Ovary (tissue), 9 donors: Measurements from ENCODE around the gene MBP. TPM values are rescaled to one million over a fixed set of nuclear protein-coding genes. Genes with fewer than 3 reads are reported as not detected.

Source experiments
- DNase-seq, 5 donors: peaks; one replicate each; pipeline ENCODE4 v3.0.0-alpha.2; 2019 to 2020
- H3K27ac ChIP-seq, 2 donors: fragments of 200-600 bp; one replicate each; pipeline versions ENCODE4 v1.5.1 to v1.8.0; 2019 to 2022
- H3K27me3 ChIP-seq: fragments of 200-600 bp; one replicate; pipeline ENCODE4 v1.8.0; 2022
- H3K36me3 ChIP-seq: fragments of 200-600 bp; sonication (generic); one replicate; pipeline ENCODE4 v1.5.1; 2019
- H3K4me1 ChIP-seq: one replicate; pipeline ENCODE4 v1.8.1; 2013; ENCODE audit warnings: mild to moderate bottlenecking, moderate library complexity; ENCODE audit not compliant: insufficient read depth
- H3K4me3 ChIP-seq: fragments of 200-600 bp; sonication (generic); one replicate; pipeline ENCODE4 v1.5.1; 2017
- H3K9me3 ChIP-seq, 2 donors: fragments of 200-600 bp in 1 of 2; sonication (generic) in 1 of 2; one replicate each; pipeline versions ENCODE4 v1.5.1 to v1.8.1; 2013 to 2019; ENCODE audit warnings: mild to moderate bottlenecking in 1 of 2, moderate library complexity in 1 of 2
- EP300 ChIP-seq: sonication (generic); formaldehyde crosslinking; IDR thresholded peaks from one replicate; pipeline ENCODE4 v1.6.1; 2017; ENCODE audit warnings: antibody characterized with exemption
- POLR2A ChIP-seq: fragments of 450-650 bp; IDR thresholded peaks from one replicate; pipeline ENCODE4 v1.6.1; 2017; ENCODE audit warnings: antibody characterized with exemption, mild to moderate bottlenecking, moderate library complexity
- WGBS, 3 donors: extraction: QIAGEN DNeasy Blood & Tissue Kit in 1 of 3; methylation state at CpG; one replicate each; pipeline versions ENCODE4 v1.1.5 to v1.1.7; 2013 to 2017; 5-methylcytosine and 5-hydroxymethylcytosine counted together
- intact Hi-C, 4 donors: fragments of 100-400 bp; cut with DNase I; formaldehyde crosslinking; loops; one replicate each; pipeline versions ENCODE4 v1.11.0 to v1.15.1; 2022 to 2023
- polyA plus RNA-seq, 2 donors: library from polyadenylated mRNA; stranded (reverse); fragments of 200-250 nt in 1 of 2; fragments of 350-450 nt in 1 of 2; fragmentation: Illumina TruSeq in 1 of 2; extraction: RNeasy Lipid Tissue Mini Kit (QIAGEN cat#74804) in 1 of 2; gene quantifications; one replicate each; pipeline ENCODE4 v1.2.3, GENCODE V29; 2013 to 2014
- total RNA-seq, 7 donors: library from RNA; depleted of rRNA in 2 of 7; stranded (reverse); fragments of >200 nt in 2 of 7; fragmentation: NEBNext Ultra II Directional in 3 of 7; extraction: Animal tissue kit (Norgen Biotek cat#: 25700) in 3 of 7; gene quantifications; one replicate each; pipeline versions ENCODE4 v1.1.0 to v1.2.4, GENCODE V29; 2016 to 2023
- TF ChIP-seq, protein P1 (sequence below), 3 donors: fragments of 450-650 bp in 2 of 3; fragments of 200-600 bp in 1 of 3; IDR thresholded peaks; one replicate each; pipeline versions ENCODE4 v1.5.1 to v1.8.0; 2016 to 2022; ENCODE audit warnings: antibody characterized with exemption in 3 of 3, mild to moderate bottlenecking in 1 of 3
- donor health status: DM: no; HTN: no; CAD: no; lungs with moderate emphysema.
- donor health status: DM: no; HTN: no; CAD: no.
- donor health status: Bipolar disorder and iron deficiency.
- donor health status: DM: yes; HTN: yes; CAD: no.
- donor health status: DM: no; HTN: no; CAD: no.
- donor health status: DM: yes; HTN: yes; CAD: no.

MBP gene
- total and polyA plus RNA-seq, 9 donors = 7.1 to 38.2 (median 23.2) TPM

DNA sequence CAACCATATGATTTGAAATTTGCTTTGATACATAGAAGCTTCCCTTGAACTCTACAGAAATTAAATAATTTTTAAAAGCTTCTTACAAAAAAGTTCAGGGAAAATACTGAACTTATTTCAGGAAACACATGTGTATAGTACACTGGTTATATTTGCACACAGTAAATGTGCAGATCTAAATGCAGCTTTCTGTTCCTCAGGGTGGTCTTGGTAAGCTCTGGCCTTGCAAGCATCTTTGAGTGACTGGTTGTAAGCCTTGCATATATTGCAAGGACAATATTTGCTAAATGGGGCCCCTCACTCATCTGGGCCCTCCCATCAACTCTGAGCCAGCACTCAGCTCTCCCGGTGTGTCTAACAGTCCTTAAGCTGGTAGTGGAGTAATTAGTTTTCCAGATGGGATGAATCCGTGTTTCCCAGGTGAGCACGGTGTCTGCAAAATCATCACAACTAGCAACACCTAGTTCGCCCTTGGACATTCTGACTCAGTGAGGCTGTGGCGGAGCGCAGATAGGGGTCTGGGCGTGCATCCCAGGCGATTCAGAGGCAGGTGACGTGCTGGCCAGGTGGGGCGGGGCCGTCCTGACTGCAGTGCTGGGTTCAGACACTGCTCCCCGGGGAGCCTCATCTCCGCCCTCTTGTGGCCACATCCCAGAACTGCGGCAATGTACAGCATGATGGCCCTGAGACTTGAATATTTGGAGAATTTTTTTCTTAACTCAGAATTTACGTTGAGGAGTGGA lies 149.6 kb downstream of the MBP start:
- Histone ChIP-seq H3K36me3 (no peaks in the 10 kb centered on the region), H3K4me3 (no peak overlapping the region)
- TF ChIP-seq, protein P1, sequence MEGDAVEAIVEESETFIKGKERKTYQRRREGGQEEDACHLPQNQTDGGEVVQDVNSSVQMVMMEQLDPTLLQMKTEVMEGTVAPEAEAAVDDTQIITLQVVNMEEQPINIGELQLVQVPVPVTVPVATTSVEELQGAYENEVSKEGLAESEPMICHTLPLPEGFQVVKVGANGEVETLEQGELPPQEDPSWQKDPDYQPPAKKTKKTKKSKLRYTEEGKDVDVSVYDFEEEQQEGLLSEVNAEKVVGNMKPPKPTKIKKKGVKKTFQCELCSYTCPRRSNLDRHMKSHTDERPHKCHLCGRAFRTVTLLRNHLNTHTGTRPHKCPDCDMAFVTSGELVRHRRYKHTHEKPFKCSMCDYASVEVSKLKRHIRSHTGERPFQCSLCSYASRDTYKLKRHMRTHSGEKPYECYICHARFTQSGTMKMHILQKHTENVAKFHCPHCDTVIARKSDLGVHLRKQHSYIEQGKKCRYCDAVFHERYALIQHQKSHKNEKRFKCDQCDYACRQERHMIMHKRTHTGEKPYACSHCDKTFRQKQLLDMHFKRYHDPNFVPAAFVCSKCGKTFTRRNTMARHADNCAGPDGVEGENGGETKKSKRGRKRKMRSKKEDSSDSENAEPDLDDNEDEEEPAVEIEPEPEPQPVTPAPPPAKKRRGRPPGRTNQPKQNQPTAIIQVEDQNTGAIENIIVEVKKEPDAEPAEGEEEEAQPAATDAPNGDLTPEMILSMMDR (IDR thresholded peaks at IDR 0.05) = peak; percentile 69 to 73 (median 72)
- no peak for TF ChIP-seq POLR2A

DNA sequence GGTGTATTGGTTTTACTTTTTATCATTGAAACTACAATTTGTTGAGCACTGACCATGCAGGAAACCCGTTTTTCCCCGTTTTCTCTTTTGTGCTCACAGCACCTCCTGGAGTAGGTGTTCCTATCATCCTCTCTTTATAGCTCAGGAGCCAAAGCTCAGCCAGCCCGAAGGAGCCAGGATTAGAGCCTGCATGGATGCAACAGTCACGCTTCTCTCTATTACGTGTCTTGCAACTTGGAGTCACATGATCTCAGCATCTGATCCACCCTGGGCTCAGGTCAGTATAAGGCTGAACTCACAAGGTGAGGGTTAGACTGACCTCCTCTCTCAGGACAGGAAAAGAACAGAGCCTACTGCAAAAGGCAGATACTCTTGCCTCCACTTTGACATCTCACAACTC lies 150.5 kb downstream of the MBP start:
- 87 to 92% (median 89%) methylated on average over 5 of the region's 5 CpGs for WGBS, 3 donors
- no peak for TF ChIP-seq EP300
- TF ChIP-seq, protein P1 (IDR thresholded peaks at IDR 0.05) = no peak
- no peak for TF ChIP-seq POLR2A
- H3K27ac ChIP-seq = no peak overlapping the region
- H3K4me3 ChIP-seq = no peak overlapping the region
- no peaks in the 10 kb centered on the region for H3K36me3 ChIP-seq
- no peaks in the 10 kb centered on the region for H3K9me3 ChIP-seq
- peaks cover 3% of the 10 kb centered on the region for H3K4me1 ChIP-seq
- H3K27me3 ChIP-seq = no peaks in the 10 kb centered on the region
- intact Hi-C loops = loop anchor here in 3 of 4 donors (5.0 kb wide), 1 partner anchor 180 kb away; no protein-coding TSS in a partner anchor
- no peak for DNase-seq

More for the DNA sequence above, 149.6 kb downstream of the MBP start:
- DNase-seq = peak; percentile 74 to 88 (median 85)
- H3K27me3 ChIP-seq = no peaks in the 10 kb centered on the region
- intact Hi-C loops = loop anchor here in 3 of 4 donors (5.0 kb wide), 1 partner anchor 181 kb away; no protein-coding TSS in a partner anchor
- H3K27ac ChIP-seq = no peak overlapping the region
- WGBS, 3 donors = 4 to 9% (median 7%) methylated on average over 15 of the region's 15 CpGs
- no peaks in the 10 kb centered on the region for H3K9me3 ChIP-seq
- H3K4me1 ChIP-seq = no peaks in the 10 kb centered on the region

DNA sequence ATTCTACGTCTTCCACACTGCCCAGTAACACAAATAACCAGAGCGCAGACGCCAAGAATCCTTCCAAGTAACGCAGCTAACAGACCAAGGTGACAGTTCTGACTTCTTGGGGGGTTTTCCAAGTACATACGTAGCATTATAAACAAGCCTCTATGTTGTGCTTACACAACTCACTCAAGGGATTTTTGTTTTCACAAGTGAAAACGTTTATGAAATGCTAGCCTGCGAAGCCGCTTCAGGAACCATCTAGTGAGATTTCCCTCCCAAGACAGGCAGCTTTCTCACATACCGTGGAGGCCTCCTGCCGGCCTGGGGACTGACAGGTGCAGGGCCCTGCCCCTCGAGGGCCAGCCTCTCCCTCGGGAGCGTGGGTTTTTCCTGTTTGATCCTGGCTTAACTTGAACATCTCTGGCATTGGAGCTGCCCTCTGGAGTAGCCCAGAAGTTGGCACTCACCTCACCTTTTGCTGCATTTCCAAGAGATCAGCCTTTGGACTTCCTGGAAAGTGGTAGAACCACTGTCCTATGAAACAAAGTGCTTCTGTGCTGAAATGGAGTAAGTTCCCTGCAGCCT lies 151.1 kb downstream of the MBP start:
- no peak for DNase-seq
- WGBS, 3 donors = 59 to 78% (median 69%) methylated on average over 13 of the region's 13 CpGs
- Histone ChIP-seq H3K9me3 (no peaks in the 10 kb centered on the region), H3K4me3 (no peak overlapping the region), H3K4me1 (peaks cover 3% of the 10 kb centered on the region), H3K27me3 (no peaks in the 10 kb centered on the region), H3K36me3 (no peaks in the 10 kb centered on the region), H3K27ac (no peak overlapping the region)
- intact Hi-C loops = loop anchor here in 3 of 4 donors (5.0 kb wide), 1 partner anchor 179 kb away; no protein-coding TSS in a partner anchor
- TF ChIP-seq, protein P1 (IDR thresholded peaks at IDR 0.05) = no peak
- TF ChIP-seq POLR2A (no peak), EP300 (no peak)

DNA sequence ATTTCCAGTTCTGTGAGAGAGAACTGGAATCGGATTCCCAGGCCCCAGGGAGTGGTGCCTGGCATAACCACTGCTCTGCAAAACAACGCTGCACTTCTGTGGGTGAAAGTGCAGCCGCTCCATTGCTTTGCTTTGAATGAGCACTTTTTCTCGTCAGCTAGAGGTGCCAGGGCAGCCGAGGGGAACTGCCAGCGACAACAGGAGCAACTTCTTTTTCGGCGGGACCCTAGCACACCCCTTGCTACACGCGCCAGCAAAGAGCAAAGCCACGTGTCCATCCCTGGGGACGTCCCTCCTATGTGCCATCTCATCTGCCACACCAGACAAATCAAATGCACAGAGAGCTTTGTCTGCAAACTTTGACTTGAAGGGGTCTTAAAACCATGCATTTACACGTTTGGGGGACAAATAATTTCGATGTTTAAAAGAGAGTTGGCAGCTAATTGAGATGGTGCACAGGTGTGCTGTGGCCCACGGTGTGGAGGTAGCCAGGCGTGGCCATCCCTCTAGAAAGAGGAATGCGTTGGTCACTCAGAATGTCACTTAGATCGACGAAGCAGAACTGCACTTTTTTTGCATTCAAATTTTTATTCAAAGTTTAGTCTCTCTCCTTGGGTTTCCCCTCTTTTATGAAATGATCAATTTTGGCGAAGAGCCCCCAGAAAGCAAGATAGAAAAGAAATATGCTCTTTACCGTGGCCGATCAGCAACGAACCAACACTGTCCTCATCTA lies 151.8 kb downstream of the MBP start:
- no peak for DNase-seq
- intact Hi-C loops = loop anchor here in 3 of 4 donors (5.0 kb wide), 1 partner anchor 179 kb away; no protein-coding TSS in a partner anchor
- Histone ChIP-seq H3K36me3 (no peaks in the 10 kb centered on the region), H3K4me1 (peaks cover 3% of the 10 kb centered on the region), H3K4me3 (no peak overlapping the region), H3K9me3 (no peaks in the 10 kb centered on the region), H3K27me3 (no peaks in the 10 kb centered on the region), H3K27ac (no peak overlapping the region)
- TF ChIP-seq, protein P1 (IDR thresholded peaks at IDR 0.05) = no peak
- 75 to 85% (median 84%) methylated on average over 23 of the region's 23 CpGs for WGBS, 3 donors
